ENCODE data around the gene JCAD.

Gene JCAD

GRCh38 chr10:30043476-30044270 is 15.7 kb downstream of the JCAD start:
- no peak for DNase-seq (ENCODE audit: low read depth)

- no peak for DNase-seq (ENCODE audit: low read depth)
These were observed 16.6 kb downstream of the JCAD start for GRCh38 chr10:30042820-30043219.

- DNase-seq (ENCODE audit: low read depth) = no peak
These were observed 17.9 kb downstream of the JCAD start for GRCh38 chr10:30041196-30042105.

GRCh38 chr10:30040597-30040996 is 18.8 kb downstream of the JCAD start:
- DNase-seq (ENCODE audit: low read depth) = no peak

GRCh38 chr10:30039988-30040387 is 19.4 kb downstream of the JCAD start:
- no peak for DNase-seq (ENCODE audit: low read depth)

GRCh38 chr10:30039567-30039966 is 19.8 kb downstream of the JCAD start:
- no peak for DNase-seq (ENCODE audit: low read depth)

- no peak for DNase-seq (ENCODE audit: low read depth)
These were observed 20.4 kb downstream of the JCAD start for GRCh38 chr10:30038781-30039536.

GRCh38 chr10:30037620-30038336 is 21.6 kb downstream of the JCAD start:
- DNase-seq (ENCODE audit: low read depth) = no peak

GRCh38 chr10:30036811-30037210 is 22.6 kb downstream of the JCAD start:
- no peak for DNase-seq (ENCODE audit: low read depth)

- no peak for DNase-seq (ENCODE audit: low read depth)
These were observed 23.0 kb downstream of the JCAD start for GRCh38 chr10:30036341-30036740.

- DNase-seq (ENCODE audit: low read depth) = no peak
These were observed 24.8 kb downstream of the JCAD start for GRCh38 chr10:30034433-30035137.

GRCh38 chr10:30032125-30032524 is 27.3 kb downstream of the JCAD start:
- DNase-seq (ENCODE audit: low read depth) = no peak

- no peak for DNase-seq (ENCODE audit: low read depth)
These were observed 29.5 kb downstream of the JCAD start for GRCh38 chr10:30029872-30030256.

GRCh38 chr10:30029164-30029871 is 30.1 kb downstream of the JCAD start:
- DNase-seq (ENCODE audit: low read depth) = no peak

GRCh38 chr10:30028738-30029030 is 30.7 kb downstream of the JCAD start:
- DNase-seq (ENCODE audit: low read depth) = no peak

- DNase-seq (ENCODE audit: low read depth) = no peak
These were observed 31.2 kb downstream of the JCAD start for GRCh38 chr10:30028006-30028737.

- peak; percentile 73 for DNase-seq (ENCODE audit: low read depth)
These were observed 32.1 kb downstream of the JCAD start for GRCh38 chr10:30027057-30028005.

GRCh38 chr10:30026578-30026977 is 32.8 kb downstream of the JCAD start:
- DNase-seq (ENCODE audit: low read depth) = no peak

GRCh38 chr10:30026080-30026479 is 33.3 kb downstream of the JCAD start:
- DNase-seq (ENCODE audit: low read depth) = no peak
